ENCODE measurements around the gene TRIM2. TPM values are rescaled to one million over a fixed set of nuclear protein-coding genes. Genes with fewer than 3 reads are reported as not detected.

Gene TRIM2
- total RNA-seq, 4 donors from 2014 or later, result 14.5 to 29.7 (median 16.6) TPM

DNA sequence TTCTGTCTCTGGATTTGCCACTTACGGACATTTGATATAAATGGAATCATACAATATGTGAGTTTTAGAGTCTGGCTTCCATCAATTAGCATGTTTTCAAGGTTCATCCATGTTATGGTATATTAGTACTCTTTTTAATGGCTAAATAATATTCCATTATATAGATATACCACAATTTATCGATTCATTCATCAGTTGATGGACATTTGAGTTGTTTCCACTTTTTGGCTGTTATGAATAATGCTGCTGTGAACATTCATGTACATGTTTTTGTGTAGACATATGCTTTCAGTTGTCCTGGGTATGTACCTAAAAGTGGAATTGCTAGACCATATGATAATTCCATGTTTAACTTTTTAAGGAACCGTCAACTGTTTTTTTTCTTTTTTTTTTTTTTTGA is 79.0 kb downstream of the TRIM2 start:
- TF ChIP-seq, protein P1, sequence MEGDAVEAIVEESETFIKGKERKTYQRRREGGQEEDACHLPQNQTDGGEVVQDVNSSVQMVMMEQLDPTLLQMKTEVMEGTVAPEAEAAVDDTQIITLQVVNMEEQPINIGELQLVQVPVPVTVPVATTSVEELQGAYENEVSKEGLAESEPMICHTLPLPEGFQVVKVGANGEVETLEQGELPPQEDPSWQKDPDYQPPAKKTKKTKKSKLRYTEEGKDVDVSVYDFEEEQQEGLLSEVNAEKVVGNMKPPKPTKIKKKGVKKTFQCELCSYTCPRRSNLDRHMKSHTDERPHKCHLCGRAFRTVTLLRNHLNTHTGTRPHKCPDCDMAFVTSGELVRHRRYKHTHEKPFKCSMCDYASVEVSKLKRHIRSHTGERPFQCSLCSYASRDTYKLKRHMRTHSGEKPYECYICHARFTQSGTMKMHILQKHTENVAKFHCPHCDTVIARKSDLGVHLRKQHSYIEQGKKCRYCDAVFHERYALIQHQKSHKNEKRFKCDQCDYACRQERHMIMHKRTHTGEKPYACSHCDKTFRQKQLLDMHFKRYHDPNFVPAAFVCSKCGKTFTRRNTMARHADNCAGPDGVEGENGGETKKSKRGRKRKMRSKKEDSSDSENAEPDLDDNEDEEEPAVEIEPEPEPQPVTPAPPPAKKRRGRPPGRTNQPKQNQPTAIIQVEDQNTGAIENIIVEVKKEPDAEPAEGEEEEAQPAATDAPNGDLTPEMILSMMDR (IDR thresholded peaks at IDR 0.05; ENCODE audit: low read depth), result no peak

DNA sequence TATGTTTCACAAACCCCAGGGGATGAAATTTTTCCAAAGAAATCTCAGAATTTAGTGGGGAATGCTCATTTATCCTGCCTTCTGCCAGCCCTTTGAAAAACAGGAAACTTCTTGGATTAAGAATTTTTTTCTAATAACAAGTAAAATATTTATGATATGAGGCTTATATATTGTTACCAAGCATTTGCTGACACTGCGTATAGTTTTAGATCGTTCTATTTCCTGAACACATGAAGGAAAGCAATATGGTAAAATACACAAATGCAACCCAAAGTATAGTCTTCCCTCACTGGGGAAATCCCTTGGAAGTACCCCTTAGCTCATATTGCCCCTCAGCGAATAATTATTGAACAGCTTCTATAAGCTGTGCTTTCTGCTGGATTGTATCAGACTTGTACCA is 85.9 kb downstream of the TRIM2 start:
- TF ChIP-seq, protein P1 (IDR thresholded peaks at IDR 0.05; ENCODE audit: low read depth), result no peak

DNA sequence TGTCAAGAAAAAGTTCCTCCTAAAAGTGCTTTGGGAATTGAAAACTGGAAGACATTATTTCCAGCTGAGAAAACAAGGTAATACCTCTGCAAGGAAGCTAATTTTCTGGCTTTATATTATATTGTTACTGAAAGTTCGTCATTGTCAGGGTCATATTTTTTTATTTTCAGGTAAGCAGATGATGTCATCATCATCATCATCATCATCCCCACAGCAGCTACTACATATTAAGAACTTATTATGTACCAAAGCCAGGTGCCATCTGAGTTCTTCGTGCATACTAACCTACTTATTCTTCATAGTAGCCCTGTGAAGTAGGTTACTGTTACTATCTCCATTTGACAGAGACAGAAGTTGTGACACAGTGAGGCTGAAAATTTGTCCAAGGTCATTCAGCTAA is 87.3 kb downstream of the TRIM2 start:
- TF ChIP-seq, protein P1 (IDR thresholded peaks at IDR 0.05; ENCODE audit: low read depth), result no peak

DNA sequence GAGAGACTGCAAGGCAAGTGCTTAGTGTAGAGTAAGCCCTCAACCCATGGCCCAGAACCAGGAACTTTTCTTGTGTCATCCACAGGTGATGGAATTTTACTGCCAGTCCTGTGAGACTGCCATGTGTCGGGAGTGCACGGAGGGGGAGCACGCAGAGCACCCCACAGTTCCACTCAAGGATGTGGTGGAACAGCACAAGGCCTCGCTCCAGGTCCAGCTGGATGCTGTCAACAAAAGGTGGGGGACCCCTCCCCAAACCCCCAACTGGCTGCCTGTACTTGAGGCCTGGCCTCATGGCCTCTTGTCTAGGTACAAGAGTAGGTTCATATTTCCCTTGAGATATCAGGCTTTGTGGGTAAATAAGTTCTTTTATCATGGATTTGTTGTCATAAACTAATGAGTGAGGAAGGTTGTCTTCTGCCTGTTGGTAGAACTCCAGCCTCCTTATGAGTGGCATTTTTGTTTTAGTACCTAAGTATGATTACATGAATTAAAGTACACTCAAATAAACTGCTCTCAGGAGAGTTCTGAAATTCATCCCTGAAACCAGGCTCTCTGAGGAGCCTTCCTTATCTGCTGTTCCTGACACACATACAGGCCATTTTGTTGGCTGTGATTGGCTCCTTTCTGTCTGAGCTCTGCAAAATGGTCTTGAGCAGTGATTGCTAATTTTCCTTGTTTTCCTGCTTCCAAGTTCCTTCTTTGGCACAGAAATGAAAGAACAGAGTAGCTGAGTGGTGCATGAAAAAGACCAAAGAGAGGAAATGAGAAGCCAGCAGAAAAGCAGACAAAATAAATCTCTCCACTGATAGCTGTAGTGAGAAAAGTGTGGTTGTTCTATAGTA is 88.9 kb downstream of the TRIM2 start:
- TF ChIP-seq, protein P1 (IDR thresholded peaks at IDR 0.05; ENCODE audit: low read depth), result no peak

GRCh38 chr4:153293742-153294057 is 89.5 kb downstream of the TRIM2 start:
- TF ChIP-seq, protein P1 (IDR thresholded peaks at IDR 0.05; ENCODE audit: low read depth), result no peak

GRCh38 chr4:153294631-153295030 is 90.4 kb downstream of the TRIM2 start:
- TF ChIP-seq, protein P1 (IDR thresholded peaks at IDR 0.05; ENCODE audit: low read depth), result no peak

DNA sequence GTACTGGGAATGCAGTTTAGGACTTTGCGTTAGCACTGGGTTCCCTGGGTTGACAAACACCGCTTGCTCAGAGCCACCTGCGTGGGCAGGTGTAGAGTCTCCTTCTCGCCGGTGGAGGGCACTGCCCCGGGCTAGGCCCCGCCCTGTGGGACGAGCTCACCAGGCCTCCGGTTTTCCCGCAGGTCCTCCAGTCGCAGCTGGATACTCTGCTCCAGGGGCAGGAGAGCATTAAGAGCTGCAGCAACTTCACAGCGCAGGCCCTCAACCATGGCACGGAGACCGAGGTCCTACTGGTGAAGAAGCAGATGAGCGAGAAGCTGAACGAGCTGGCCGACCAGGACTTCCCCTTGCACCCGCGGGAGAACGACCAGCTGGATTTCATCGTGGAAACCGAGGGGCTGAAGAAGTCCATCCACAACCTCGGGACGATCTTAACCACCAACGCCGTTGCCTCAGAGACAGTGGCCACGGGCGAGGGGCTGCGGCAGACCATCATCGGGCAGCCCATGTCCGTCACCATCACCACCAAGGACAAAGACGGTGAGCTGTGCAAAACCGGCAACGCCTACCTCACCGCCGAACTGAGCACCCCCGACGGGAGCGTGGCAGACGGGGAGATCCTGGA is 91.0 kb downstream of the TRIM2 start:
- TF ChIP-seq, protein P1 (IDR thresholded peaks at IDR 0.05; ENCODE audit: low read depth), result no peak

Measured in subcutaneous adipose tissue (tissue), 4 donors.